K562 (cell line): ENCODE data around the gene ELOVL5. TPM values are rescaled to one million over a fixed set of nuclear protein-coding genes. Genes with fewer than 3 reads are reported as not detected.

Experiments used
- BACH1 ChIP-seq: fragments of 200-800 bp; sonication (Bioruptor generic); IDR thresholded peaks from 2 replicates; pipeline ENCODE4 v1.6.1; 2016; ENCODE audit warnings: missing genetic modification characterization, missing compliant biosample characterization
- BCOR ChIP-seq: fragments of 450-650 bp; IDR thresholded peaks from 2 replicates; pipeline ENCODE4 v1.6.1; 2016
- DPF2 ChIP-seq: fragments of 450-650 bp; IDR thresholded peaks from 2 replicates; pipeline ENCODE4 v1.6.1; 2016
- HDAC6 ChIP-seq: IDR thresholded peaks from 2 replicates; pipeline ENCODE4 v1.6.1; 2012; ENCODE audit warnings: low read depth, mild to moderate bottlenecking, control low read depth, inconsistent platforms, low read length, moderate library complexity
- MIER1 ChIP-seq: fragments of 450-650 bp; IDR thresholded peaks from 2 replicates; pipeline ENCODE4 v1.6.1; 2016; ENCODE audit warnings: antibody characterized with exemption, mild to moderate bottlenecking, low read depth
- NFE2 ChIP-seq: IDR thresholded peaks from 2 replicates; pipeline ENCODE4 v1.6.1; 2014; ENCODE audit warnings: antibody characterized with exemption, low read depth
- RFX5 ChIP-seq: IDR thresholded peaks from 2 replicates; pipeline ENCODE4 v1.6.1; 2011; ENCODE audit warnings: low read depth, mild to moderate bottlenecking, improper control_type of control experiment, low read length
- SETDB1 ChIP-seq: IDR thresholded peaks from one replicate; pipeline ENCODE4 v1.6.1; 2012; ENCODE audit warnings: low read length, control low read depth, inconsistent platforms
- SOX6 ChIP-seq: fragments of 450-650 bp; IDR thresholded peaks from 2 replicates; pipeline ENCODE4 v1.6.1; 2014; ENCODE audit warnings: mild to moderate bottlenecking
- TGIF2 ChIP-seq: sonication (generic); formaldehyde crosslinking; IDR thresholded peaks from 2 replicates; pipeline ENCODE4 v1.8.1; 2022; ENCODE audit warnings: mild to moderate bottlenecking, missing genetic modification reagents, moderate library complexity
- polyA plus RNA-seq, 8 experiments: library from polyadenylated mRNA; depleted of rRNA in 4 of 8; stranded (reverse) in 5 of 8; unstranded in 3 of 8; fragments of >200 nt; fragmentation: Nextera tagmentation in 2 of 8; fragmentation: Illumina TruSeq in 1 of 8; extraction: Ambion mirVana in 2 of 8; extraction: Trizol in 1 of 8; gene quantifications; 2 replicates each; pipeline versions ENCODE4 v1.2.1 to v1.2.3, GENCODE V29; 2011 to 2014; ENCODE audit warnings: inconsistent platforms in 1 of 8, missing spikeins in 1 of 8
- total RNA-seq, 7 experiments: library from RNA; depleted of rRNA in 6 of 7; stranded (reverse); fragments of >200 nt in 6 of 7; fragmentation: Illumina TruSeq in 2 of 7; extraction: Trizol in 2 of 7; gene quantifications; 2 replicates each; pipeline versions ENCODE4 v1.2.1 to v1.2.3, GENCODE V29; 2011 to 2021; ENCODE audit warnings: low replicate concordance in 1 of 7
- TF ChIP-seq, protein P1 (sequence below): sonication (generic); formaldehyde crosslinking; IDR thresholded peaks from 2 replicates; pipeline ENCODE4 v1.8.1; 2023; ENCODE audit warnings: mild to moderate bottlenecking, missing genetic modification reagents
- TF ChIP-seq, protein P2 (sequence below): fragments of 450-650 bp; IDR thresholded peaks from 2 replicates; pipeline ENCODE4 v1.6.1; 2017; ENCODE audit warnings: antibody characterized with exemption, mild to moderate bottlenecking
- TF ChIP-seq, protein P3 (sequence below): fragments of 200-800 bp; sonication (Bioruptor generic); IDR thresholded peaks from 2 replicates; pipeline ENCODE4 v1.6.1; 2016; ENCODE audit warnings: missing genetic modification characterization, missing compliant biosample characterization

ELOVL5 gene
- total and polyA plus RNA-seq, 9 of the 15 experiments (the other 6 are each of a cell fraction or from before 2014, with no cell fraction given) = 70.6 to 245 (median 132) TPM

DNA sequence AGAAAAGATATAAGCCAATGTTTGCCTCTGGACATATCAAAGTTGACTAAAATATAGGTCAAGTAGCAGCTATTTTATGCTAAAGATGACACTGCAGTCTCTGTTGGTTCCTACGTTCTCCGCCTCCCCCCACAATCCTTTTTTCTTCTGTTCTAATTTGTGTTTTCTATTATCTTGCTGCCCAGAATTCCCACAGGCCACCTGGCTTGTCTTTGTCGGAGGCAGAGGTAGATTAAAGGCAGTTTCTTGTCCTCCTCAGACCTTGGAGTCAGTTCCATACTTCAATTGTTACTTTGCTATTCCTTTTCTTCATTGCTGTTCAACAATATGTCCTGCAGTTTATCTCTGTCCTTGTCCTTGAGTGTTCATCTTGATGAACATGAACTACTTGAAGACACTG, 3.6 kb upstream of the ELOVL5 start (continued):
- TF ChIP-seq, protein P1, sequence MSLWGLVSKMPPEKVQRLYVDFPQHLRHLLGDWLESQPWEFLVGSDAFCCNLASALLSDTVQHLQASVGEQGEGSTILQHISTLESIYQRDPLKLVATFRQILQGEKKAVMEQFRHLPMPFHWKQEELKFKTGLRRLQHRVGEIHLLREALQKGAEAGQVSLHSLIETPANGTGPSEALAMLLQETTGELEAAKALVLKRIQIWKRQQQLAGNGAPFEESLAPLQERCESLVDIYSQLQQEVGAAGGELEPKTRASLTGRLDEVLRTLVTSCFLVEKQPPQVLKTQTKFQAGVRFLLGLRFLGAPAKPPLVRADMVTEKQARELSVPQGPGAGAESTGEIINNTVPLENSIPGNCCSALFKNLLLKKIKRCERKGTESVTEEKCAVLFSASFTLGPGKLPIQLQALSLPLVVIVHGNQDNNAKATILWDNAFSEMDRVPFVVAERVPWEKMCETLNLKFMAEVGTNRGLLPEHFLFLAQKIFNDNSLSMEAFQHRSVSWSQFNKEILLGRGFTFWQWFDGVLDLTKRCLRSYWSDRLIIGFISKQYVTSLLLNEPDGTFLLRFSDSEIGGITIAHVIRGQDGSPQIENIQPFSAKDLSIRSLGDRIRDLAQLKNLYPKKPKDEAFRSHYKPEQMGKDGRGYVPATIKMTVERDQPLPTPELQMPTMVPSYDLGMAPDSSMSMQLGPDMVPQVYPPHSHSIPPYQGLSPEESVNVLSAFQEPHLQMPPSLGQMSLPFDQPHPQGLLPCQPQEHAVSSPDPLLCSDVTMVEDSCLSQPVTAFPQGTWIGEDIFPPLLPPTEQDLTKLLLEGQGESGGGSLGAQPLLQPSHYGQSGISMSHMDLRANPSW (CRISPR knock-in tag) = no peak
- TF ChIP-seq, protein P2, sequence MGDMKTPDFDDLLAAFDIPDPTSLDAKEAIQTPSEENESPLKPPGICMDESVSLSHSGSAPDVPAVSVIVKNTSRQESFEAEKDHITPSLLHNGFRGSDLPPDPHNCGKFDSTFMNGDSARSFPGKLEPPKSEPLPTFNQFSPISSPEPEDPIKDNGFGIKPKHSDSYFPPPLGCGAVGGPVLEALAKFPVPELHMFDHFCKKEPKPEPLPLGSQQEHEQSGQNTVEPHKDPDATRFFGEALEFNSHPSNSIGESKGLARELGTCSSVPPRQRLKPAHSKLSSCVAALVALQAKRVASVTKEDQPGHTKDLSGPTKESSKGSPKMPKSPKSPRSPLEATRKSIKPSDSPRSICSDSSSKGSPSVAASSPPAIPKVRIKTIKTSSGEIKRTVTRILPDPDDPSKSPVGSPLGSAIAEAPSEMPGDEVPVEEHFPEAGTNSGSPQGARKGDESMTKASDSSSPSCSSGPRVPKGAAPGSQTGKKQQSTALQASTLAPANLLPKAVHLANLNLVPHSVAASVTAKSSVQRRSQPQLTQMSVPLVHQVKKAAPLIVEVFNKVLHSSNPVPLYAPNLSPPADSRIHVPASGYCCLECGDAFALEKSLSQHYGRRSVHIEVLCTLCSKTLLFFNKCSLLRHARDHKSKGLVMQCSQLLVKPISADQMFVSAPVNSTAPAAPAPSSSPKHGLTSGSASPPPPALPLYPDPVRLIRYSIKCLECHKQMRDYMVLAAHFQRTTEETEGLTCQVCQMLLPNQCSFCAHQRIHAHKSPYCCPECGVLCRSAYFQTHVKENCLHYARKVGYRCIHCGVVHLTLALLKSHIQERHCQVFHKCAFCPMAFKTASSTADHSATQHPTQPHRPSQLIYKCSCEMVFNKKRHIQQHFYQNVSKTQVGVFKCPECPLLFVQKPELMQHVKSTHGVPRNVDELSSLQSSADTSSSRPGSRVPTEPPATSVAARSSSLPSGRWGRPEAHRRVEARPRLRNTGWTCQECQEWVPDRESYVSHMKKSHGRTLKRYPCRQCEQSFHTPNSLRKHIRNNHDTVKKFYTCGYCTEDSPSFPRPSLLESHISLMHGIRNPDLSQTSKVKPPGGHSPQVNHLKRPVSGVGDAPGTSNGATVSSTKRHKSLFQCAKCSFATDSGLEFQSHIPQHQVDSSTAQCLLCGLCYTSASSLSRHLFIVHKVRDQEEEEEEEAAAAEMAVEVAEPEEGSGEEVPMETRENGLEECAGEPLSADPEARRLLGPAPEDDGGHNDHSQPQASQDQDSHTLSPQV = peak; percentile 71
- no peak for TF ChIP-seq SETDB1
- TF ChIP-seq RFX5 = no peak
- TF ChIP-seq TGIF2 = no peak
- TF ChIP-seq DPF2 = peak; percentile 47; the same call in 1 of the 2 replicates
- TF ChIP-seq MIER1 = 0 out of 2 replicates have a peak, but pooled peaks have one; percentile 36
- TF ChIP-seq BACH1 (tag) = no peak
- TF ChIP-seq BCOR = peak; percentile 31; the same call in 1 of the 2 replicates
- TF ChIP-seq SOX6 = peak; percentile 25; the same call in 1 of the 2 replicates
- TF ChIP-seq, protein P3, sequence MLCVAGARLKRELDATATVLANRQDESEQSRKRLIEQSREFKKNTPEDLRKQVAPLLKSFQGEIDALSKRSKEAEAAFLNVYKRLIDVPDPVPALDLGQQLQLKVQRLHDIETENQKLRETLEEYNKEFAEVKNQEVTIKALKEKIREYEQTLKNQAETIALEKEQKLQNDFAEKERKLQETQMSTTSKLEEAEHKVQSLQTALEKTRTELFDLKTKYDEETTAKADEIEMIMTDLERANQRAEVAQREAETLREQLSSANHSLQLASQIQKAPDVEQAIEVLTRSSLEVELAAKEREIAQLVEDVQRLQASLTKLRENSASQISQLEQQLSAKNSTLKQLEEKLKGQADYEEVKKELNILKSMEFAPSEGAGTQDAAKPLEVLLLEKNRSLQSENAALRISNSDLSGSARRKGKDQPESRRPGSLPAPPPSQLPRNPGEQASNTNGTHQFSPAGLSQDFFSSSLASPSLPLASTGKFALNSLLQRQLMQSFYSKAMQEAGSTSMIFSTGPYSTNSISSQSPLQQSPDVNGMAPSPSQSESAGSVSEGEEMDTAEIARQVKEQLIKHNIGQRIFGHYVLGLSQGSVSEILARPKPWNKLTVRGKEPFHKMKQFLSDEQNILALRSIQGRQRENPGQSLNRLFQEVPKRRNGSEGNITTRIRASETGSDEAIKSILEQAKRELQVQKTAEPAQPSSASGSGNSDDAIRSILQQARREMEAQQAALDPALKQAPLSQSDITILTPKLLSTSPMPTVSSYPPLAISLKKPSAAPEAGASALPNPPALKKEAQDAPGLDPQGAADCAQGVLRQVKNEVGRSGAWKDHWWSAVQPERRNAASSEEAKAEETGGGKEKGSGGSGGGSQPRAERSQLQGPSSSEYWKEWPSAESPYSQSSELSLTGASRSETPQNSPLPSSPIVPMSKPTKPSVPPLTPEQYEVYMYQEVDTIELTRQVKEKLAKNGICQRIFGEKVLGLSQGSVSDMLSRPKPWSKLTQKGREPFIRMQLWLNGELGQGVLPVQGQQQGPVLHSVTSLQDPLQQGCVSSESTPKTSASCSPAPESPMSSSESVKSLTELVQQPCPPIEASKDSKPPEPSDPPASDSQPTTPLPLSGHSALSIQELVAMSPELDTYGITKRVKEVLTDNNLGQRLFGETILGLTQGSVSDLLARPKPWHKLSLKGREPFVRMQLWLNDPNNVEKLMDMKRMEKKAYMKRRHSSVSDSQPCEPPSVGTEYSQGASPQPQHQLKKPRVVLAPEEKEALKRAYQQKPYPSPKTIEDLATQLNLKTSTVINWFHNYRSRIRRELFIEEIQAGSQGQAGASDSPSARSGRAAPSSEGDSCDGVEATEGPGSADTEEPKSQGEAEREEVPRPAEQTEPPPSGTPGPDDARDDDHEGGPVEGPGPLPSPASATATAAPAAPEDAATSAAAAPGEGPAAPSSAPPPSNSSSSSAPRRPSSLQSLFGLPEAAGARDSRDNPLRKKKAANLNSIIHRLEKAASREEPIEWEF (CRISPR knock-in tag) = no peak
- peak; percentile 51 for TF ChIP-seq NFE2
- TF ChIP-seq HDAC6 = no peak
- TF ChIP-seq, all 486 proteins: peak for 13
